ENCODE data around the gene STAC3.

STAC3 gene

GRCh38 chr12:57247041-57247440 is 3.9 kb downstream of the STAC3 start:
- no peak for DNase-seq

GRCh38 chr12:57244312-57244696 is 6.7 kb downstream of the STAC3 start:
- peaks cover 11% of the 10 kb centered on the region for H3K36me3 Mint-ChIP-seq (ENCODE audit: low read depth)
- H3K4me1 Mint-ChIP-seq, result peaks cover 66% of the 10 kb centered on the region
- peak overlapping the region; percentile 83 for H3K4me3 Mint-ChIP-seq
- TF ChIP-seq CTCF (IDR thresholded peaks at IDR 0.05), result no peak
- H3K27me3 Mint-ChIP-seq (ENCODE audit: low read depth, poor library complexity), result peaks cover 46% of the 10 kb centered on the region
- no peak for DNase-seq
- no peak overlapping the region for H3K27ac Mint-ChIP-seq
- no peaks in the 10 kb centered on the region for H3K9me3 Mint-ChIP-seq

More at GRCh38 chr12:57247041-57247440, 3.9 kb downstream of the STAC3 start:
- no peak overlapping the region for H3K4me3 Mint-ChIP-seq
- H3K36me3 Mint-ChIP-seq (ENCODE audit: low read depth), result peaks cover 11% of the 10 kb centered on the region
- TF ChIP-seq CTCF (IDR thresholded peaks at IDR 0.05), result no peak
- H3K27ac Mint-ChIP-seq, result no peak overlapping the region
- H3K4me1 Mint-ChIP-seq, result peaks cover 62% of the 10 kb centered on the region
- no peaks in the 10 kb centered on the region for H3K9me3 Mint-ChIP-seq
- H3K27me3 Mint-ChIP-seq (ENCODE audit: low read depth, poor library complexity), result peaks cover 19% of the 10 kb centered on the region

DNA sequence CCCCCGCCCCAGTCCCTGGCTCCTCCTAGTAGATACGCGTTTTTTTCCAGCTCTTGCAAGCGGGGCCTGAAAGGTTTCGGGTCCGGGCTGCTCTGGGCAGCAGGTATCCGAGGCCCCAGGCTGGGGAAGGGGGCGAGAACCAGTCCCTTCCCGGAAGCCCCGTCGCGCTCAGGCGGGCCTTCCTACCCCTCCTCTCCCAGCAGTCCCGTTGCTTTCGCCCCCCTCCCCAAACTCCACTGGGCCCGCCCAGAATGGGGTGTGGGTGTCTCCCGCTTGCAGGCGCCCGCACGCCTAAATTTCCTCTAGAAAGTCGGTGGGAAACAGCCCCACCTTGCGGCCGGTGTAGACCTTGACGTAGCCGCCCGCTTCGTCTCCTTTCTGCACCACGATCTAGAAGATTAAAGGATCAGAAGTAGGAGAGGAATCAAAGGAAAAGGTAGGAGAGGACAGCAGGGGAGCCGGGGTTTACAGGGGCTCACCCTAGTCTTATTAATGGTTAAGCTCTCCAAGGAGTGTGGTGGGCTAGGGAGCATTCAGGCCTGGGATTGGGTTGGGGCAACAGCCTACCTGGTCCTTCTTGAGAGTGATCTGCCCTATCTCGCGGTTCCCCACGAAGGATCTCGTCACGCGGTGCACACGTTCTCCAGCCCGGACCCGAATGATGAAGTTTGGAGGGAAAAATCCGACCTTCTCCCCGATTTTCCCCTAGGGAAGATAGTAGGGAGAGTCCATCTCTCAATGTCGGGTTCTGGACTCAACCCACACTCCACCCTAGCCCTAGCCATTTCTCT is 7.3 kb downstream of the STAC3 start:
- H3K36me3 Mint-ChIP-seq (ENCODE audit: low read depth), result peaks cover 7% of the 10 kb centered on the region
- peaks cover 52% of the 10 kb centered on the region for H3K27me3 Mint-ChIP-seq (ENCODE audit: low read depth, poor library complexity)
- DNase-seq, result peak; percentile 93
- TF ChIP-seq CTCF (IDR thresholded peaks at IDR 0.05), result peak; percentile 65
- no peak overlapping the region for H3K27ac Mint-ChIP-seq
- peaks cover 65% of the 10 kb centered on the region for H3K4me1 Mint-ChIP-seq
- H3K4me3 Mint-ChIP-seq, result peak overlapping the region; percentile 83
- H3K9me3 Mint-ChIP-seq, result no peaks in the 10 kb centered on the region

- Mint-ChIP-seq H3K4me3 (peak overlapping the region; percentile 83), H3K9me3 (no peaks in the 10 kb centered on the region), H3K4me1 (peaks cover 66% of the 10 kb centered on the region), H3K27ac (no peak overlapping the region), H3K27me3 (ENCODE audit: low read depth, poor library complexity) (peaks cover 61% of the 10 kb centered on the region), H3K36me3 (ENCODE audit: low read depth) (peaks cover 1% of the 10 kb centered on the region)
- peak; percentile 96 for DNase-seq
- TF ChIP-seq CTCF (IDR thresholded peaks at IDR 0.05), result peak; percentile 52
Observed at GRCh38 chr12:57242691-57243454, 8.1 kb downstream of the STAC3 start.

- TF ChIP-seq CTCF (IDR thresholded peaks at IDR 0.05), result no peak
- Mint-ChIP-seq H3K27ac (peak overlapping the region; percentile 16), H3K9me3 (no peaks in the 10 kb centered on the region), H3K4me3 (peak overlapping the region; percentile 87), H3K36me3 (ENCODE audit: low read depth) (no peaks in the 10 kb centered on the region), H3K27me3 (ENCODE audit: low read depth, poor library complexity) (peaks cover 63% of the 10 kb centered on the region), H3K4me1 (peaks cover 72% of the 10 kb centered on the region)
- DNase-seq, result no peak
Observed at GRCh38 chr12:57242329-57242690, 8.7 kb downstream of the STAC3 start.

Measured in nephron progenitor cell (in vitro differentiated cells).